Upper lobe of left lung (tissue), 6 donors: ENCODE data around the gene KNCN. TPM values are rescaled to one million over a fixed set of nuclear protein-coding genes. Genes with fewer than 3 reads are reported as not detected.

Experiments
- ATAC-seq, 2 donors: fragments of 200-7000 bp; cut with Tn5 transposase; one replicate each; pipeline ENCODE4 v1.9.1; 2022; ENCODE audit warnings: mild to moderate bottlenecking in 2 of 2, moderate library complexity in 2 of 2; ENCODE audit not compliant: low FRiP score in 2 of 2
- DNase-seq, 2 donors: peaks; one replicate each; pipeline ENCODE4 v3.0.0-alpha.2; 2019 to 2020
- H3K27ac ChIP-seq, 4 donors: fragments of 200-600 bp; sonication (generic); one replicate each; pipeline ENCODE4 v1.5.1; 2016 to 2019
- H3K27me3 ChIP-seq, 4 donors: fragments of 200-600 bp; sonication (generic); one replicate each; pipeline ENCODE4 v1.5.1; 2017 to 2019
- H3K36me3 ChIP-seq, 4 donors: fragments of 200-600 bp; sonication (generic); one replicate each; pipeline ENCODE4 v1.5.1; 2016 to 2019
- H3K4me1 ChIP-seq, 4 donors: fragments of 200-600 bp; sonication (generic); one replicate each; pipeline ENCODE4 v1.5.1; 2018 to 2019
- H3K4me3 ChIP-seq, 4 donors: fragments of 200-600 bp; sonication (generic); one replicate each; pipeline ENCODE4 v1.5.1; 2017 to 2019; ENCODE audit warnings: mild to moderate bottlenecking in 2 of 4, moderate library complexity in 1 of 4
- H3K9me3 ChIP-seq, 4 donors: fragments of 200-600 bp; sonication (generic); one replicate each; pipeline ENCODE4 v1.5.1; 2018 to 2019
- EP300 ChIP-seq, 4 donors: sonication (generic); formaldehyde crosslinking; IDR thresholded peaks; one replicate each; pipeline ENCODE4 v1.5.1; 2017; ENCODE audit warnings: antibody characterized with exemption in 4 of 4, control low read depth in 2 of 4
- POLR2A ChIP-seq, 4 donors: fragments of 450-650 bp; IDR thresholded peaks; one replicate each; pipeline ENCODE4 v1.5.1; 2016 to 2017; ENCODE audit warnings: antibody characterized with exemption in 4 of 4, mild to moderate bottlenecking in 2 of 4
- POLR2AphosphoS5 ChIP-seq, 2 donors: sonication (generic); formaldehyde crosslinking; IDR thresholded peaks; one replicate each; pipeline ENCODE4 v1.5.1; 2017; ENCODE audit warnings: antibody characterized with exemption in 2 of 2
- WGBS, 2 donors: methylation state at CpG; one replicate each; pipeline ENCODE4 v1.1.5; 2017 to 2018; 5-methylcytosine and 5-hydroxymethylcytosine counted together
- total RNA-seq, 6 donors: library from RNA; depleted of rRNA in 4 of 6; stranded (reverse); fragments of >200 nt in 4 of 6; gene quantifications; one replicate each; pipeline versions ENCODE4 v1.1.0 to v1.2.1, GENCODE V29; 2016 to 2021
- TF ChIP-seq, protein P1 (sequence below), 6 experiments: fragments of 450-650 bp in 4 of 6; fragments of 200-600 bp in 2 of 6; sonication (generic) in 2 of 6; IDR thresholded peaks; one replicate each; pipeline ENCODE4 v1.5.1; 2016 to 2019; ENCODE audit warnings: antibody characterized with exemption in 6 of 6
- donor health status: DM: no; HTN: no; CAD: no; lungs with moderate emphysema.
- donor health status: DM: no; HTN: yes; CAD: no; lungs with severe emphysema.

Gene KNCN
- total RNA-seq, 6 donors from 2014 or later: not detected

DNA sequence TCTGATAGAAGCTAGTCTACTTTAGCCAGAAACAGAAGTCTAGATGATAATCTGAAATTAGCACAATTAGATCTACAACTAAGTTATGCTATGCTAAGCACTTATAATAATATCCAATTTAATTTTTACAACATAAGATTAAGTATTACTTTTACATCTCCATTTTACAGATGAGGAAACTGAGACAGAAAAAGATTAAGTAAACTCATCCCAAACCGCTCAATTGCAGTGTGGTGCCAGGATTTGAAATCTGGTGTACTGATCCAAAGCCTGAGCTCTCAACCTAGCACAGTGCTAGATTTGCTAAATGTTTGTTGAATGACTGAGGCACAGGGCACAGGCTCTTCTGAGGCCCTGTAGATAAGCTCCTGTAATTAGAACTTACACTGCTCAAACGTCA, 13.8 kb downstream of the KNCN start:
- no peak overlapping the region for H3K4me3 ChIP-seq
- DNase-seq (no peak), ATAC-seq (no peak)
- H3K27ac ChIP-seq: no peak overlapping the region
- TF ChIP-seq, protein P1, sequence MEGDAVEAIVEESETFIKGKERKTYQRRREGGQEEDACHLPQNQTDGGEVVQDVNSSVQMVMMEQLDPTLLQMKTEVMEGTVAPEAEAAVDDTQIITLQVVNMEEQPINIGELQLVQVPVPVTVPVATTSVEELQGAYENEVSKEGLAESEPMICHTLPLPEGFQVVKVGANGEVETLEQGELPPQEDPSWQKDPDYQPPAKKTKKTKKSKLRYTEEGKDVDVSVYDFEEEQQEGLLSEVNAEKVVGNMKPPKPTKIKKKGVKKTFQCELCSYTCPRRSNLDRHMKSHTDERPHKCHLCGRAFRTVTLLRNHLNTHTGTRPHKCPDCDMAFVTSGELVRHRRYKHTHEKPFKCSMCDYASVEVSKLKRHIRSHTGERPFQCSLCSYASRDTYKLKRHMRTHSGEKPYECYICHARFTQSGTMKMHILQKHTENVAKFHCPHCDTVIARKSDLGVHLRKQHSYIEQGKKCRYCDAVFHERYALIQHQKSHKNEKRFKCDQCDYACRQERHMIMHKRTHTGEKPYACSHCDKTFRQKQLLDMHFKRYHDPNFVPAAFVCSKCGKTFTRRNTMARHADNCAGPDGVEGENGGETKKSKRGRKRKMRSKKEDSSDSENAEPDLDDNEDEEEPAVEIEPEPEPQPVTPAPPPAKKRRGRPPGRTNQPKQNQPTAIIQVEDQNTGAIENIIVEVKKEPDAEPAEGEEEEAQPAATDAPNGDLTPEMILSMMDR (IDR thresholded peaks at IDR 0.05): no peak
- TF ChIP-seq POLR2A (IDR thresholded peaks at IDR 0.05): no peak
- TF ChIP-seq POLR2AphosphoS5 (IDR thresholded peaks at IDR 0.05): no peak
- no peak for TF ChIP-seq EP300 (IDR thresholded peaks at IDR 0.05)
- peaks cover 0 to 2% (median 0%) of the 10 kb centered on the region in 4 donors for H3K27me3 ChIP-seq
- no peaks in the 10 kb centered on the region for H3K36me3 ChIP-seq
- no peaks in the 10 kb centered on the region for H3K9me3 ChIP-seq
- H3K4me1 ChIP-seq: peaks cover 5 to 11% (median 6%) of the 10 kb centered on the region in 4 donors
- WGBS, 2 donors: 67% methylated on average over 2 of the region's 2 CpGs

- Histone ChIP-seq H3K27me3 (peaks cover 0 to 2% (median 0%) of the 10 kb centered on the region in 4 donors), H3K9me3 (no peaks in the 10 kb centered on the region), H3K36me3 (no peaks in the 10 kb centered on the region), H3K4me3 (no peak overlapping the region), H3K27ac (no peak overlapping the region), H3K4me1 (peaks cover 5 to 15% (median 6%) of the 10 kb centered on the region in 4 donors)
- no peak for TF ChIP-seq POLR2AphosphoS5 (IDR thresholded peaks at IDR 0.05)
- no peak for TF ChIP-seq POLR2A (IDR thresholded peaks at IDR 0.05)
- TF ChIP-seq, protein P1 (IDR thresholded peaks at IDR 0.05): no peak
- TF ChIP-seq EP300 (IDR thresholded peaks at IDR 0.05): no peak
- DNase-seq: no peak
- no peak for ATAC-seq
- WGBS, 2 donors: 96 to 100% methylated on average over 1 of the region's 1 CpG
Measured at GRCh38 chr1:46536527-46536926, 14.9 kb downstream of the KNCN start.

- no peak for ATAC-seq
- no peaks in the 10 kb centered on the region for H3K36me3 ChIP-seq
- WGBS, 2 donors: 60 to 80% methylated on average over 1 to 2 of the region's 2 CpGs
- no peak overlapping the region for H3K27ac ChIP-seq
- peaks cover 0 to 2% (median 0%) of the 10 kb centered on the region in 4 donors for H3K27me3 ChIP-seq
- H3K4me3 ChIP-seq: no peak overlapping the region
- peak in 1 of 2 donors; percentile 42 for DNase-seq
- TF ChIP-seq, protein P1 (IDR thresholded peaks at IDR 0.05): peak in 2 of 6 experiments; percentile 8 to 17
- TF ChIP-seq POLR2A (IDR thresholded peaks at IDR 0.05): no peak
- TF ChIP-seq EP300 (IDR thresholded peaks at IDR 0.05): no peak
- TF ChIP-seq POLR2AphosphoS5 (IDR thresholded peaks at IDR 0.05): no peak
- peaks cover 5 to 15% (median 6%) of the 10 kb centered on the region in 4 donors for H3K4me1 ChIP-seq
- H3K9me3 ChIP-seq: no peaks in the 10 kb centered on the region
Measured at GRCh38 chr1:46535063-46535462, 16.4 kb downstream of the KNCN start.

DNA sequence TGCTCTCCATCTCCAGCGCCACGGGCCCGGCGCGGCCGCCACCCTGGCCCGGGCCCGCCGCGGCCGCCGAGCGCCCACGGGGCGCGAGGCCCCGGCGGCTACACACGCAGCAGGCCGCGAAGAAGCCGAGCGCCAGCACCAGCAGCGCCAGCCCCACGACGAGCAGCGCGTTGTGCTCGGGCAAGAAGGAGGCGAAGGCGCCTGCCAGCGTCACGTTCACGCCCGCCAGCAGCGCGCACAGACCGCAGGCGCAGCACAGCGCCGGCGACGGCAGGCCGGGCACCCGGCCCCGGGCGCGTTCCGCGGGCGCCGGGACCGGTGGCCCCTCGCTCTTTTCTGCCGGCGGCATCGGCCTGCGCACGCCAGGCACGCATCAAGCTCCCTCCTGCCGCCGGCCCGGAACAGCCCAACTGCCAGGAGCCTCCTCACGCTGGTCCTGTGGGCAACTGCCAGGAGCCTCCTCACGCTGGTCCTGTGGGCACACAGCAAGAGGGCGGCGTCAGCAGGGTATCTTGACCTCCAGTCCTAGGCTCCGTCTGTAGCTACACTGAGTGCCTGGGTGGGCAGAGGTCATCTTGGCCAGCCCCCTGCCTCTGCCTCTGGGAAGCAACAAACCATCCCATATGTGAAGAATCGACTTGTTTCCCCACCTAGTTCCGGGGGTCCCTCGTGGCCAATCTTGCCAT, 18.1 kb downstream of the KNCN start:
- peak overlapping the region in 1 of 4 donors; percentile 11 for H3K27ac ChIP-seq
- DNase-seq: peak in 1 of 2 donors; percentile 90
- peak overlapping the region in 3 of 4 donors; percentile 38 to 48 (median 43) for H3K4me3 ChIP-seq
- no peak for TF ChIP-seq POLR2A (IDR thresholded peaks at IDR 0.05)
- no peak for TF ChIP-seq EP300 (IDR thresholded peaks at IDR 0.05)
- TF ChIP-seq POLR2AphosphoS5 (IDR thresholded peaks at IDR 0.05): no peak
- TF ChIP-seq, protein P1 (IDR thresholded peaks at IDR 0.05): no peak
- H3K27me3 ChIP-seq: peaks cover 0 to 2% (median 0%) of the 10 kb centered on the region in 4 donors
- H3K36me3 ChIP-seq: no peaks in the 10 kb centered on the region
- no peaks in the 10 kb centered on the region for H3K9me3 ChIP-seq
- peaks cover 5 to 15% (median 6%) of the 10 kb centered on the region in 4 donors for H3K4me1 ChIP-seq
- ATAC-seq: peak in 1 of 2 donors; percentile 64
- WGBS, 2 donors: 35 to 41% methylated on average over 6 to 7 of the region's 71 CpGs
